ENCODE measurements around the gene FAM149A.

Gene FAM149A

DNA sequence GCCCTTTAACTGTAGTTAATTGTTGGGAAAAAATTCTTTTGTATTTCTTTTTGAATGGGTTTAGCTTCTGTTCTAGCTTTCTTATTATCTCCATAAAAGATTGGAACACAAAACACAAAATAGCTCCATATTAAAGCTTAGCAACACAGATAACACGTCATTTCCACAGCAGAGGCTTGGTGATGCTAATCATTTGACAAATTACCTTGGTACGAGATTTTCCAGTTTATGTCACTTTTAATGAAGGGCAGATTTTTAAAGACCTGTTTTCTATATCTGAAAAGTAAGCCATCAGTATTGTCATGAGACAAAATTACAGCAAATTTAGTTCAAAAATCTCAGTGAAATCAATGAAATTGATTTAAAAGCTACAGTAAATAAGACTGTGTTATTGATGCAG is 27.4 kb downstream of the FAM149A start:
- Histone ChIP-seq H2AK5ac (ENCODE audit: low read length) (no peak overlapping the region), H3K79me2 (ENCODE audit: control insufficient read depth, insufficient read depth, low read length, poor library complexity) (no peaks in the 10 kb centered on the region), H2BK120ac (ENCODE audit: insufficient read depth, low read length, poor library complexity) (no peak overlapping the region), H2AFZ (ENCODE audit: insufficient read depth, low read length, poor library complexity) (no peak overlapping the region), H3K4me3 (ENCODE audit: low read depth, low read length) (no peak overlapping the region), H3K27me3 (ENCODE audit: insufficient read depth, low read length) (no peaks in the 10 kb centered on the region), H3K23ac (ENCODE audit: low read length) (no peak overlapping the region), H3K18ac (ENCODE audit: low read length) (no peak overlapping the region), H3K79me1 (ENCODE audit: low read length) (no peaks in the 10 kb centered on the region), H2BK5ac (ENCODE audit: low read depth, low read length, poor library complexity) (no peak overlapping the region), H3K9ac (ENCODE audit: low read length) (no peak overlapping the region), H4K12ac (ENCODE audit: low read depth, low read length) (no peak overlapping the region), H4K8ac (ENCODE audit: low read depth, low read length) (no peak overlapping the region), H3K4me2 (ENCODE audit: low read length) (no peak overlapping the region), H2BK12ac (ENCODE audit: low read length) (no peak overlapping the region), H3K4ac (ENCODE audit: low read depth, low read length) (no peak overlapping the region), H3K27ac (ENCODE audit: low read depth, low read length) (no peak overlapping the region), H3K9me3 (ENCODE audit: insufficient read depth, low read depth, low read length) (no peaks in the 10 kb centered on the region), H3K4me1 (ENCODE audit: control insufficient read depth in 1 of 2, insufficient read depth in 2 of 2, low read length in 2 of 2) (peaks cover 0 to 8% of the 10 kb centered on the region in 2 experiments), H3K36me3 (ENCODE audit: control insufficient read depth in 1 of 2, insufficient read depth in 2 of 2, low read length in 2 of 2) (no peaks in the 10 kb centered on the region), H4K91ac (ENCODE audit: low read depth, low read length) (no peak overlapping the region), H3K14ac (ENCODE audit: low read length) (no peak overlapping the region)
- WGBS (ENCODE audit: extremely low coverage, insufficient coverage, insufficient read length) = no CpG with 5 or more reads among the region's 2 CpGs
- DNase-seq = no peak

DNA sequence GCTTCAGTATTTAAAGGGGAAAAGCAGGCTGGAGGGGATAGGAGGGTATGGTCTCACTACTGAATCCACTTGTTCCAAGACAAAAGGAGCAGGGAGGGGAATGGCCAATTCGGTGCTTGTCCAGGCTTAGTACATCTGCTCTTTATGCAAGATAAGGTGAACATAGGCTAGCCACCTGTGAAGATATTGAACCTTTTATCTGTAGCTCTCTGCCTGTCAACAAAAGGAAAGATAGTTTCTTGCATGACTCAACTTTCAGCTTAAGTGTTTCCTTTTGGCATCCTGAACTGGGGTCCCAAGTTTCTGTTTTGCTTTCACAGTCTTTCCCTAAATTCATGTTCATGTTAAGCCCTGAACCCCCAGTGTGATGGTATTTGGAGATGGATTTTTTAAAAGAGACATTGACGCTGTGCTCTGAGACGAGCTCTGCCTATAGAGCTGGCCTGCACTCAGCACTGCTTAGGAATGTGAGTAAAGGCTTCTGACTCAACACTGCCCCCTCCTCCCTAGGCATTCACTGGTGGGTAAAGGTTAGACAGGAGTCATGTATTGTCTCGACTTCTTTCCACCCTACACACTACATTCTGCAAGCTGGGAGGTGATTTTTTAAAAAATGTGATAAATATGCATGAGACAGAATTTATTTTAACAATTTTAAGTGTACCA is 28.2 kb downstream of the FAM149A start:
- Histone ChIP-seq H3K4me2 (ENCODE audit: low read length) (no peak overlapping the region), H3K9ac (ENCODE audit: low read length) (no peak overlapping the region), H3K18ac (ENCODE audit: low read length) (no peak overlapping the region), H3K27ac (ENCODE audit: low read depth, low read length) (no peak overlapping the region), H3K9me3 (ENCODE audit: insufficient read depth, low read depth, low read length) (no peaks in the 10 kb centered on the region), H2BK120ac (ENCODE audit: insufficient read depth, low read length, poor library complexity) (no peak overlapping the region), H3K27me3 (ENCODE audit: insufficient read depth, low read length) (no peaks in the 10 kb centered on the region), H3K79me2 (ENCODE audit: control insufficient read depth, insufficient read depth, low read length, poor library complexity) (no peaks in the 10 kb centered on the region), H4K91ac (ENCODE audit: low read depth, low read length) (no peak overlapping the region), H3K14ac (ENCODE audit: low read length) (no peak overlapping the region), H3K4ac (ENCODE audit: low read depth, low read length) (no peak overlapping the region), H2AK5ac (ENCODE audit: low read length) (no peak overlapping the region), H4K8ac (ENCODE audit: low read depth, low read length) (no peak overlapping the region), H3K4me3 (ENCODE audit: low read depth, low read length) (no peak overlapping the region), H3K36me3 (ENCODE audit: control insufficient read depth in 1 of 2, insufficient read depth in 2 of 2, low read length in 2 of 2) (no peaks in the 10 kb centered on the region), H2BK5ac (ENCODE audit: low read depth, low read length, poor library complexity) (no peak overlapping the region), H2AFZ (ENCODE audit: insufficient read depth, low read length, poor library complexity) (no peak overlapping the region), H3K23ac (ENCODE audit: low read length) (no peak overlapping the region), H3K4me1 (ENCODE audit: control insufficient read depth in 1 of 2, insufficient read depth in 2 of 2, low read length in 2 of 2) (peaks cover 0 to 8% of the 10 kb centered on the region in 2 experiments), H2BK12ac (ENCODE audit: low read length) (no peak overlapping the region), H3K79me1 (ENCODE audit: low read length) (no peaks in the 10 kb centered on the region), H4K12ac (ENCODE audit: low read depth, low read length) (no peak overlapping the region)
- DNase-seq = peak; percentile 27 to 49
- WGBS (ENCODE audit: extremely low coverage, insufficient coverage, insufficient read length) = no CpG with 5 or more reads among the region's 4 CpGs

DNA sequence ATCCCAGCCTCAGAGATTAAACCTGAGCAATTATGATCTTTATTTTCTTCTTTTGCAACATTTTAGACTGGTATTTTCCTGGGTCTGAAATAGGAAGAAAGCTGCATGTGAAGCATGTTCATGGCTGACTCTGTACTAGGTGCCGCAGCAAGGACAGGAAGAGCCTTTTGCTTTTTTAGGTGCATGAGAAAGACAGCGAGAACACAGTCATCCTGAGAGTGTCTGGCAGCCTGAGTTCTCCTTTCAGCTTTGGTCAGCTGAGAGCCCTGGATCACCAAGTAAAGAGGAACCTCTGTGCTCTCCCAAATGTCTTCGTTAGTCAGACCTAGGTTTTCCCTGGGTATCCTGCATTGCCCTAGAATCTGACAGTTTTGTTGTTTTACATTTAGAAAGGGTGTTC is 29.8 kb downstream of the FAM149A start:
- H3K9me3 ChIP-seq (ENCODE audit: insufficient read depth, low read depth, low read length) = no peaks in the 10 kb centered on the region
- no peak overlapping the region for H2BK12ac ChIP-seq (ENCODE audit: low read length)
- H4K91ac ChIP-seq (ENCODE audit: low read depth, low read length) = no peak overlapping the region
- DNase-seq = peak in 1 of 2 donors; percentile 6
- no peak overlapping the region for H2BK5ac ChIP-seq (ENCODE audit: low read depth, low read length, poor library complexity)
- peaks cover 0 to 8% of the 10 kb centered on the region in 2 experiments for H3K4me1 ChIP-seq (ENCODE audit: control insufficient read depth in 1 of 2, insufficient read depth in 2 of 2, low read length in 2 of 2)
- no peak overlapping the region for H3K4me2 ChIP-seq (ENCODE audit: low read length)
- H3K27me3 ChIP-seq (ENCODE audit: insufficient read depth, low read length) = no peaks in the 10 kb centered on the region
- no peak overlapping the region for H3K27ac ChIP-seq (ENCODE audit: low read depth, low read length)
- no peaks in the 10 kb centered on the region for H3K36me3 ChIP-seq (ENCODE audit: control insufficient read depth in 1 of 2, insufficient read depth in 2 of 2, low read length in 2 of 2)
- H3K14ac ChIP-seq (ENCODE audit: low read length) = no peak overlapping the region
- no peak overlapping the region for H2BK120ac ChIP-seq (ENCODE audit: insufficient read depth, low read length, poor library complexity)
- no peak overlapping the region for H3K9ac ChIP-seq (ENCODE audit: low read length)
- no peaks in the 10 kb centered on the region for H3K79me2 ChIP-seq (ENCODE audit: control insufficient read depth, insufficient read depth, low read length, poor library complexity)
- WGBS (ENCODE audit: extremely low coverage, insufficient coverage, insufficient read length) = no CpG with 5 or more reads among the region's 3 CpGs
- H3K18ac ChIP-seq (ENCODE audit: low read length) = no peak overlapping the region
- no peak overlapping the region for H4K8ac ChIP-seq (ENCODE audit: low read depth, low read length)
- H3K4ac ChIP-seq (ENCODE audit: low read depth, low read length) = no peak overlapping the region
- no peaks in the 10 kb centered on the region for H3K79me1 ChIP-seq (ENCODE audit: low read length)
- H3K23ac ChIP-seq (ENCODE audit: low read length) = no peak overlapping the region
- no peak overlapping the region for H2AK5ac ChIP-seq (ENCODE audit: low read length)
- H3K4me3 ChIP-seq (ENCODE audit: low read depth, low read length) = no peak overlapping the region
- H2AFZ ChIP-seq (ENCODE audit: insufficient read depth, low read length, poor library complexity) = no peak overlapping the region
- no peak overlapping the region for H4K12ac ChIP-seq (ENCODE audit: low read depth, low read length)

DNA sequence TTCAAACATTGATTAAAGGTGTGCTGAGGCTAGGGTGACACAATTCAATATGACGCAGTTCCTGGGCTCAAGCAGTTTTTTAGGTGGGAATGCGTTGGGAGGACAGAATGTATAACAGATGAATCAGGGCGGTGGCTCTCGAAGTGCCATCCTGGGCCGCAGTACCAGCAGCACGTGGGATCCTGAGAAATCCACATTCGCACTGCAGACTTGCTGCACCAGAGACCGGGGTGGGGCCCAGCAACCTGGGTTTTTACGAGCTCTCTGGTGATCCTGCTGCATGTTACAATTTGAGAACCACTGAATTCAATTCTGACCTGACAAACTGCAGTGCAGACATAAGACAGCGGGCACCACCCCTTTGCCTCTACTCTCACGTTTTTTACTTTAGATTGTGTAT is 30.4 kb downstream of the FAM149A start:
- Histone ChIP-seq H4K8ac (ENCODE audit: low read depth, low read length) (no peak overlapping the region), H3K4ac (ENCODE audit: low read depth, low read length) (no peak overlapping the region), H3K23ac (ENCODE audit: low read length) (no peak overlapping the region), H3K14ac (ENCODE audit: low read length) (no peak overlapping the region), H3K18ac (ENCODE audit: low read length) (no peak overlapping the region), H3K4me2 (ENCODE audit: low read length) (no peak overlapping the region), H3K4me3 (ENCODE audit: low read depth, low read length) (no peak overlapping the region), H2BK5ac (ENCODE audit: low read depth, low read length, poor library complexity) (no peak overlapping the region), H3K9ac (ENCODE audit: low read length) (no peak overlapping the region), H3K27ac (ENCODE audit: low read depth, low read length) (no peak overlapping the region), H3K79me2 (ENCODE audit: control insufficient read depth, insufficient read depth, low read length, poor library complexity) (no peaks in the 10 kb centered on the region), H3K4me1 (ENCODE audit: control insufficient read depth in 1 of 2, insufficient read depth in 2 of 2, low read length in 2 of 2) (peaks cover 0 to 8% of the 10 kb centered on the region in 2 experiments), H2BK120ac (ENCODE audit: insufficient read depth, low read length, poor library complexity) (no peak overlapping the region), H3K36me3 (ENCODE audit: control insufficient read depth in 1 of 2, insufficient read depth in 2 of 2, low read length in 2 of 2) (no peaks in the 10 kb centered on the region), H2AFZ (ENCODE audit: insufficient read depth, low read length, poor library complexity) (no peak overlapping the region), H2BK12ac (ENCODE audit: low read length) (no peak overlapping the region), H4K12ac (ENCODE audit: low read depth, low read length) (no peak overlapping the region), H4K91ac (ENCODE audit: low read depth, low read length) (no peak overlapping the region), H3K9me3 (ENCODE audit: insufficient read depth, low read depth, low read length) (no peaks in the 10 kb centered on the region), H2AK5ac (ENCODE audit: low read length) (no peak overlapping the region), H3K27me3 (ENCODE audit: insufficient read depth, low read length) (no peaks in the 10 kb centered on the region), H3K79me1 (ENCODE audit: low read length) (no peaks in the 10 kb centered on the region)
- DNase-seq = no peak
- WGBS (ENCODE audit: extremely low coverage, insufficient coverage, insufficient read length) = no CpG with 5 or more reads among the region's 11 CpGs

All from trophoblast cell (in vitro differentiated cells and primary cell).